Measurements from ENCODE around the gene AATF. TPM values are rescaled to one million over a fixed set of nuclear protein-coding genes. Genes with fewer than 3 reads are reported as not detected.

The AATF gene
- total RNA-seq, 1 donor from 2014 or later = 53.5 TPM

- Mint-ChIP-seq H3K4me1 (ENCODE audit: low read depth) (peaks cover 11% of the 10 kb centered on the region), H3K27me3 (no peaks in the 10 kb centered on the region), H3K36me3 (ENCODE audit: insufficient read depth) (peaks cover 6% of the 10 kb centered on the region), H3K27ac (peak overlapping the region; percentile 8), H3K4me3 (ENCODE audit: low read depth) (no peak overlapping the region), H3K9me3 (ENCODE audit: low read depth) (no peaks in the 10 kb centered on the region)
- DNase-seq (ENCODE audit: low spot score, unreplicated experiment) = peak; percentile 72
- TF ChIP-seq CTCF (IDR thresholded peaks at IDR 0.05; ENCODE audit: unreplicated experiment) = peak; percentile 89
These were observed 98.9 kb downstream of the AATF start for GRCh38 chr17:37047631-37048104.

GRCh38 chr17:37048811-37049210 lies 100.1 kb downstream of the AATF start:
- no peaks in the 10 kb centered on the region for H3K9me3 Mint-ChIP-seq (ENCODE audit: low read depth)
- H3K36me3 Mint-ChIP-seq (ENCODE audit: insufficient read depth) = peaks cover 4% of the 10 kb centered on the region
- H3K27ac Mint-ChIP-seq = no peak overlapping the region
- no peak overlapping the region for H3K4me3 Mint-ChIP-seq (ENCODE audit: low read depth)
- no peaks in the 10 kb centered on the region for H3K27me3 Mint-ChIP-seq
- no peak for TF ChIP-seq CTCF (IDR thresholded peaks at IDR 0.05; ENCODE audit: unreplicated experiment)
- DNase-seq (ENCODE audit: low spot score, unreplicated experiment) = no peak
- H3K4me1 Mint-ChIP-seq (ENCODE audit: low read depth) = peaks cover 11% of the 10 kb centered on the region

- no peaks in the 10 kb centered on the region for H3K9me3 Mint-ChIP-seq (ENCODE audit: low read depth)
- no peak for TF ChIP-seq CTCF (IDR thresholded peaks at IDR 0.05; ENCODE audit: unreplicated experiment)
- peak overlapping the region; percentile 24 for H3K27ac Mint-ChIP-seq
- H3K27me3 Mint-ChIP-seq = no peaks in the 10 kb centered on the region
- H3K4me1 Mint-ChIP-seq (ENCODE audit: low read depth) = peaks cover 1% of the 10 kb centered on the region
- H3K36me3 Mint-ChIP-seq (ENCODE audit: insufficient read depth) = peaks cover 8% of the 10 kb centered on the region
- DNase-seq (ENCODE audit: low spot score, unreplicated experiment) = no peak
- H3K4me3 Mint-ChIP-seq (ENCODE audit: low read depth) = no peak overlapping the region
These were observed 102.2 kb downstream of the AATF start for GRCh38 chr17:37050920-37051319.

- no peak for DNase-seq (ENCODE audit: low spot score, unreplicated experiment)
- H3K27ac Mint-ChIP-seq = no peak overlapping the region
- no peak for TF ChIP-seq CTCF (IDR thresholded peaks at IDR 0.05; ENCODE audit: unreplicated experiment)
- no peaks in the 10 kb centered on the region for H3K27me3 Mint-ChIP-seq
- no peak overlapping the region for H3K4me3 Mint-ChIP-seq (ENCODE audit: low read depth)
- H3K4me1 Mint-ChIP-seq (ENCODE audit: low read depth) = peaks cover 1% of the 10 kb centered on the region
- no peaks in the 10 kb centered on the region for H3K9me3 Mint-ChIP-seq (ENCODE audit: low read depth)
- peaks cover 13% of the 10 kb centered on the region for H3K36me3 Mint-ChIP-seq (ENCODE audit: insufficient read depth)
These were observed 102.6 kb downstream of the AATF start for GRCh38 chr17:37051381-37051780.

- H3K4me3 Mint-ChIP-seq (ENCODE audit: low read depth) = no peak overlapping the region
- peaks cover 17% of the 10 kb centered on the region for H3K36me3 Mint-ChIP-seq (ENCODE audit: insufficient read depth)
- TF ChIP-seq CTCF (IDR thresholded peaks at IDR 0.05; ENCODE audit: unreplicated experiment) = no peak
- no peak overlapping the region for H3K27ac Mint-ChIP-seq
- no peaks in the 10 kb centered on the region for H3K9me3 Mint-ChIP-seq (ENCODE audit: low read depth)
- peaks cover 1% of the 10 kb centered on the region for H3K4me1 Mint-ChIP-seq (ENCODE audit: low read depth)
- H3K27me3 Mint-ChIP-seq = no peaks in the 10 kb centered on the region
- DNase-seq (ENCODE audit: low spot score, unreplicated experiment) = no peak
These were observed 103.1 kb downstream of the AATF start for GRCh38 chr17:37051833-37052232.
